GM12801 (cell line): Measurements from ENCODE around the gene NT5C1A.

ENCODE experiments used
- CTCF ChIP-seq: IDR thresholded peaks from one replicate; pipeline ENCODE4 v1.5.1; 2011; ENCODE audit warnings: control low read depth; ENCODE audit not compliant: insufficient read length; ENCODE audit errors: extremely low read depth

The NT5C1A gene

GRCh38 chr1:39689635-39690034 lies 17.7 kb upstream of the NT5C1A start:
- TF ChIP-seq CTCF: no peak

- no peak for TF ChIP-seq CTCF
These were observed 17.3 kb upstream of the NT5C1A start for GRCh38 chr1:39689214-39689613.

GRCh38 chr1:39688706-39689105 lies 16.8 kb upstream of the NT5C1A start:
- TF ChIP-seq CTCF: no peak

GRCh38 chr1:39687243-39687642 lies 15.3 kb upstream of the NT5C1A start:
- TF ChIP-seq CTCF: no peak

- TF ChIP-seq CTCF: no peak
These were observed 13.2 kb upstream of the NT5C1A start for GRCh38 chr1:39685071-39685470.

GRCh38 chr1:39684313-39684664 lies 12.4 kb upstream of the NT5C1A start:
- TF ChIP-seq CTCF: no peak

- TF ChIP-seq CTCF: no peak
These were observed 11.8 kb upstream of the NT5C1A start for GRCh38 chr1:39683591-39684312.

- TF ChIP-seq CTCF: no peak
These were observed 10.1 kb upstream of the NT5C1A start for GRCh38 chr1:39681999-39682398.
